ENCODE measurements around the gene CYSRT1. TPM values are rescaled to one million over a fixed set of nuclear protein-coding genes. Genes with fewer than 3 reads are reported as not detected.
A peak's percentile ranks its signal among the peaks of the same experiment; 100 is the strongest.

The CYSRT1 gene
- total and polyA plus RNA-seq, 2 donors from 2014 or later, result 0.94 to 1.3 TPM

- Histone ChIP-seq H3K27me3 (ENCODE audit: control insufficient read depth, insufficient read depth, low read length) (no peaks in the 10 kb centered on the region), H3K9ac (ENCODE audit: low read length in 3 of 3) (peak overlapping the region in 1 of 3 donors; percentile 80), H3K9me3 (ENCODE audit: control insufficient read depth in 2 of 3, insufficient read depth in 1 of 3, low read length in 3 of 3) (no peaks in the 10 kb centered on the region), H3K36me3 (ENCODE audit: control insufficient read depth in 2 of 3, insufficient read depth in 3 of 3, low read length in 3 of 3) (peaks cover 0 to 15% (median 4%) of the 10 kb centered on the region in 3 donors), H3K4me1 (ENCODE audit: control insufficient read depth in 2 of 3, insufficient read depth in 2 of 3, low read depth in 1 of 3, low read length in 3 of 3) (peaks cover 4 to 55% (median 35%) of the 10 kb centered on the region in 3 donors), H3K4me3 (ENCODE audit: low read length in 3 of 3) (peak overlapping the region in 1 of 3 donors; percentile 94), H3K27ac (ENCODE audit: low read depth in 2 of 2, low read length in 2 of 2) (no peak overlapping the region)
- FAIRE-seq (no peak), DNase-seq (no peak)
- intact Hi-C loops (cut with DNase I), result no loop called here
- no peak for TF ChIP-seq CTCF (IDR thresholded peaks at IDR 0.05; ENCODE audit: borderline replicate concordance, extremely low read depth, insufficient read depth)
Measured at GRCh38 chr9:137190315-137190856, 34.6 kb upstream of the CYSRT1 start.

GRCh38 chr9:137191245-137191644 lies 33.7 kb upstream of the CYSRT1 start:
- H3K27ac ChIP-seq (ENCODE audit: low read depth in 2 of 2, low read length in 2 of 2), result no peak overlapping the region

GRCh38 chr9:137191691-137192447 lies 33.1 kb upstream of the CYSRT1 start:
- no peak for DNase-seq

More at GRCh38 chr9:137191245-137191644, 33.7 kb upstream of the CYSRT1 start:
- intact Hi-C loops (cut with DNase I), result no loop called here
- Histone ChIP-seq H3K9ac (ENCODE audit: low read length in 3 of 3) (no peak overlapping the region), H3K9me3 (ENCODE audit: control insufficient read depth in 2 of 3, insufficient read depth in 1 of 3, low read length in 3 of 3) (no peaks in the 10 kb centered on the region), H3K4me3 (ENCODE audit: low read length in 3 of 3) (no peak overlapping the region), H3K36me3 (ENCODE audit: control insufficient read depth in 2 of 3, insufficient read depth in 3 of 3, low read length in 3 of 3) (peaks cover 0 to 11% (median 4%) of the 10 kb centered on the region in 3 donors), H3K27me3 (ENCODE audit: control insufficient read depth, insufficient read depth, low read length) (no peaks in the 10 kb centered on the region), H3K4me1 (ENCODE audit: control insufficient read depth in 2 of 3, insufficient read depth in 2 of 3, low read depth in 1 of 3, low read length in 3 of 3) (peaks cover 4 to 58% (median 35%) of the 10 kb centered on the region in 3 donors)
- no peak for FAIRE-seq
- no peak for DNase-seq
- no peak for TF ChIP-seq CTCF (IDR thresholded peaks at IDR 0.05; ENCODE audit: borderline replicate concordance, extremely low read depth, insufficient read depth)

More at GRCh38 chr9:137191691-137192447, 33.1 kb upstream of the CYSRT1 start:
- Histone ChIP-seq H3K9ac (ENCODE audit: low read length in 3 of 3) (no peak overlapping the region), H3K9me3 (ENCODE audit: control insufficient read depth in 2 of 3, insufficient read depth in 1 of 3, low read length in 3 of 3) (no peaks in the 10 kb centered on the region), H3K4me1 (ENCODE audit: control insufficient read depth in 2 of 3, insufficient read depth in 2 of 3, low read depth in 1 of 3, low read length in 3 of 3) (peaks cover 3 to 55% (median 29%) of the 10 kb centered on the region in 3 donors), H3K4me3 (ENCODE audit: low read length in 3 of 3) (no peak overlapping the region), H3K36me3 (ENCODE audit: control insufficient read depth in 2 of 3, insufficient read depth in 3 of 3, low read length in 3 of 3) (peaks cover 0 to 9% (median 4%) of the 10 kb centered on the region in 3 donors), H3K27ac (ENCODE audit: low read depth in 2 of 2, low read length in 2 of 2) (no peak overlapping the region), H3K27me3 (ENCODE audit: control insufficient read depth, insufficient read depth, low read length) (no peaks in the 10 kb centered on the region)
- intact Hi-C loops (cut with DNase I), result no loop called here
- no peak for FAIRE-seq
- TF ChIP-seq CTCF (IDR thresholded peaks at IDR 0.05; ENCODE audit: borderline replicate concordance, extremely low read depth, insufficient read depth), result no peak
